Measurements from ENCODE around the gene TOB1. TPM values are rescaled to one million over a fixed set of nuclear protein-coding genes. Genes with fewer than 3 reads are reported as not detected.
A peak's percentile ranks its signal among the peaks of the same experiment; 100 is the strongest.

Gene TOB1
- total and polyA plus RNA-seq, 9 of the 15 experiments (the other 6 are each of a cell fraction or from before 2014, with no cell fraction given): 4.8 to 63.7 (median 13.2) TPM

DNA sequence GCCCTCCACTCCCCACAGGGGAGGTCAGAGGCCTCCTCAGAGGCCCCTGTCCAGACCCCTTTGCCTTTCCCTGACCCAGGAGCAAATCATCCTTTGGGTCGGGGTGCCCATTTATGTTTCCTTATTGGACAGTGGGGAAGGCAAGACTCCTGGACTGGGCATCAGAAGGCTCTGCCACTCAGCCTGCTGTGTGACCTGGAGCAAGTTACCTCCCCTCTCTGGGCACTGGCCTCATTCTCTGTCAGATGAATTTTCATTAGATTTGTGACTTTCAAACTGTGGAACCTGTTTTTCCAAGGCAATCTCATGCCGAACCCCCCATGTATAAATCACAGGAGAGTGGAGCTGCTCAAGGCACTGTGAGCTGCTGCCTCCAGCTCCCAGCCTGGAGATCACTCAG is 47.0 kb upstream of the TOB1 start:
- Histone ChIP-seq H3K9me1 (ENCODE audit: control insufficient read depth, insufficient read depth, low read length) (no peaks in the 10 kb centered on the region), H3K4me2 (ENCODE audit: insufficient read depth, low read length) (no peak overlapping the region), H3K9me3 (replicated peaks; ENCODE audit: control insufficient read depth, insufficient read depth, low read depth, low read length) (no peaks in the 10 kb centered on the region), H2AFZ (ENCODE audit: low read depth, low read length) (no peak overlapping the region), H3K79me2 (ENCODE audit: control insufficient read depth, insufficient read depth, low read length) (no peaks in the 10 kb centered on the region), H3K4me3 (no peak overlapping the region), H3K4me1 (replicated peaks in 1 of 2; ENCODE audit: control insufficient read depth in 2 of 2, insufficient read depth in 2 of 2, low read length in 2 of 2) (peaks cover 0 to 17% of the 10 kb centered on the region in 2 experiments; a peak in 2 of 5 replicates), H3K27me3 (ENCODE audit: control insufficient read depth in 2 of 2, insufficient read depth in 2 of 2, low read length in 2 of 2) (no peaks in the 10 kb centered on the region), H3K36me3 (ENCODE audit: control insufficient read depth, insufficient read depth, low read length) (no peaks in the 10 kb centered on the region), H3K9ac (ENCODE audit: insufficient read depth in 1 of 2, low read depth in 2 of 2, low read length in 2 of 2) (no peak overlapping the region), H3K27ac (ENCODE audit: extremely low read depth, low read depth, low read length) (no peak overlapping the region), H4K20me1 (replicated peaks; ENCODE audit: control insufficient read depth, insufficient read depth, low read length) (no peaks in the 10 kb centered on the region)
- ATAC-seq: no peak
- TF ChIP-seq BCOR (IDR thresholded peaks at IDR 0.05) (peak; percentile 56; the same call in 1 of the 2 replicates), RBM25 (IDR thresholded peaks at IDR 0.05; ENCODE audit: low read depth, low read length, severe bottlenecking) (peak; percentile 29), PRDM10 (IDR thresholded peaks at IDR 0.05; ENCODE audit: partially characterized antibody) (no peak), ZFP36 (IDR thresholded peaks at IDR 0.05; ENCODE audit: low read depth, low read length, partially characterized antibody) (peak; percentile 48)
- WGBS (ENCODE audit: insufficient coverage, low coverage, missing lambda C conversion rate): 25% methylated on average over 2 of the region's 2 CpGs
- no TSS peak for BruUV-seq (replicated peaks)
- in situ Hi-C loops (cut with MboI): no loop called here
- DNase-seq (ENCODE audit: extremely low read depth in 1 of 4, low spot score in 3 of 4): no peak
- ChIA-PET CTCF (ENCODE audit: low intra/inter-chr PET ratio) (no interaction called here), POLR2A (no interaction called here)
- intact Hi-C loops (cut with micrococcal nuclease): no loop called here
- FAIRE-seq: no peak

All from K562 (cell line).